HUDEP-2 (cell line): ENCODE data around the gene LRRC75B.

Experiments used
- DNase-seq, 76 experiments: peaks; one replicate each; lab custom pipeline; 2025; ENCODE audit not compliant: unreplicated experiment in 76 of 76; lab: John Stamatoyannopoulos, UW

Gene LRRC75B

DNA sequence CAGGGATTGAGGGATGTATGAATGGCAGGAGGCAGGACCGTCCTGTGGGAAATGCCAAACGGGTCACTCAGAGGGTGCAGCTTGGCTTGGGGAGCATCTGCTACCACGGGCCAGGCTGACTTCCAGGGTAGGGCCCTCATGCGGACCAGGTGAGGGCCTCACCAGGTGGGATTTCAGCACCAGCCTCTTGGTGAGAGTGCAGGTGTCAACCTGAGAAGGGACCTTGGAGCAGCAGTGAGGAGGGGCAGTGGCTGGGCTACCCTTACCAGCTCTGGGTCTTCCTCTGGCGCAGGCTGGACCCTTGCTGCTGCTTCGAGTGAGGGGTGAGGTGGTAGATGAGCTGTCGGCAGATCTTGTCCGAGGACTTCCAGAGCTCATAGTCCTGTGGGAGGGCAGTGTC, 4.9 kb downstream of the LRRC75B start:
- DNase-seq = no peak

DNA sequence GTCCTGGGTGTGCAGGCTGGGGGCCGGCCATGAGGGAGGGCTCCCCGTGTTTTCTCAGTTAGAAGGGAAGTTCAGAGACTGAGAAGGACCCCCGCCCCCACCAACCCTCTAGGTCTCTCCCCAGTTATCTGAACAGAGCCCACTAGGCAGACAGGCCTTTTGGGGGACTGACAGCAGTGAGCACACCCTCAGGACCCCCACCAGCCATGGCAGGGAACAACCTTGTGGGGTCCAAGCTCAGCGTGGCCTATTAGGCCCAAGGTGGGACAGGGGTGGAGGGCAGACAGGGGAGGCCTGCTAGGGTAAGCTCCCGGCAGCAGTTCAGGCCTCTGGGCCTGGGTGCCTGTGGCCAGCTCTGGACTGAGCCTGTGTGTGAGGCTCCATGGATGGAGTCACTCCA, 5.6 kb downstream of the LRRC75B start:
- no peak for DNase-seq

DNA sequence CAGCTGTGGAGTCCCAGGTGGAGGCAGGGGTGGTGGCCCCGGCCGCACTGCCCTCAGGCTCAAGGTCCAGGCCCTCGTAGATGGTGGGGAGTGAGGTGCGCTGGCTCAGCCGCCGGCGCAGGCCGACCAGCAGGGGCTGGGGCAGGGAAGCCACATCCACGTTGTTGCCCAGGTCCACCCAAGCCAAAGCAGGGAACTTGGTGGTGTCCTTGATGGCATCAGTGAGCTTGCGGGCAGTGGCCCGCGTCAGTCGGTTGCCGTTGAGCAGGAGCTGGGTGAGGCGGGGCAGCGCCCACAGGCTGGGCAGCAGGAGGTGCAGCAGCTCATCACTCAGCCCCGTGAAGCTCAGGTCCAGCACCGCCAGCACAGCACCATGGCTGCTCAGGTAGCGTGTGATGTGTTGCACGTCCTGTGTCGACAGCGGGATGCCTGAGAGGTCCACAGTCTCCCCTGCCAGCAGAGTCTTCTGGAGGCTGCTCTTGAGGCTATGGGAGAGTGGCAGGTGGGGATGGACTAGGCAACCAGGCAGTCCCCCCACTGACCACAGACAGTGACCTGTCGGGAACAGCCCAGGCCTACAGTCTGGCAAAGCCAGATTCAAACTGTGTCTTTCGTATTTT, 6.8 kb downstream of the LRRC75B start:
- DNase-seq = no peak

DNA sequence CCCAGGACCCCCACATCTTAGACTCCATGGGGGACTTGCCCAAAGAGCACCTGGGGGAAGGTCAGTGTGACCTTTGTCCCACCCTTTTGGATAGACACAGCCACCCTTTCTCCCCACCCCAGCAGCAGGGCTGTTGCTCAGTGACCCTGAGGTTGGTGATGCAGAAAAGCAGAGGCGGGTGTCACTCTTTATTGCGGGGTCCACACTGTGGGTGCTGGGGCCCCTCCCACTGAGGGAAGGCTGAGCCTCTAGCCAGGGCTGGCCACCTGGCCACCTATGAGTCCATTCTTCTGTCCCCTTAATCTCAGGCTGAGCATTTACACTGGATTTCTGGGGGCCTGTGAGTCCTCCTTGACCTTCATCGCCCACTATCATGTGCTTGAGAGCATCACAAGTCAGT, 7.4 kb downstream of the LRRC75B start:
- DNase-seq = no peak

DNA sequence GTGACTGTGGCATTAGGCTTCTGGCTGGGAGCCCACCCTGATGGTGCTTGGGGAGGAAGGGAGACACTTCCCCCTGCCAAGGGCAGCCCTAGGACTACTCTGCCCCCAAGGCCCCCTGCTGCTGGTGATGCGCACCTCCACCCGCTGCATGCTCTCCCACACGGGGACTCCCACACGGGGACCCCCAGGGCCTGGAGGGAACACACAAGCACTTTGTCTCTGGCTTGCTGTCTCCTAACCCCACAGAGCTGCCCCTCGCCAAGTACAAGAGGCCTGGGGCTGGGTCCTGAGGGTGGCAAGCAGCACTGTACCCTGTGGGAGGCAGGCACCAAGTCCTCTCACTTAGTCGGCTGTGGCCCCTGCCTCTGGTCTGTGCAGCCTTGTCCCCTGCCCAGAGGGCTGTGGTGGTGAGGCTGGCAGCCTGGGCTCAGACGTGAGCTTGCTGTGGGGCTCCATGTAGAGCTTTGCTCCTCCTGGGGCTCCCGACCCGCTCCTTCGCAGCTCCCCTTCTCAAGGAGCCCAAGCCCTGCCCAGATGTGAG, 7.9 kb downstream of the LRRC75B start:
- no peak for DNase-seq

DNA sequence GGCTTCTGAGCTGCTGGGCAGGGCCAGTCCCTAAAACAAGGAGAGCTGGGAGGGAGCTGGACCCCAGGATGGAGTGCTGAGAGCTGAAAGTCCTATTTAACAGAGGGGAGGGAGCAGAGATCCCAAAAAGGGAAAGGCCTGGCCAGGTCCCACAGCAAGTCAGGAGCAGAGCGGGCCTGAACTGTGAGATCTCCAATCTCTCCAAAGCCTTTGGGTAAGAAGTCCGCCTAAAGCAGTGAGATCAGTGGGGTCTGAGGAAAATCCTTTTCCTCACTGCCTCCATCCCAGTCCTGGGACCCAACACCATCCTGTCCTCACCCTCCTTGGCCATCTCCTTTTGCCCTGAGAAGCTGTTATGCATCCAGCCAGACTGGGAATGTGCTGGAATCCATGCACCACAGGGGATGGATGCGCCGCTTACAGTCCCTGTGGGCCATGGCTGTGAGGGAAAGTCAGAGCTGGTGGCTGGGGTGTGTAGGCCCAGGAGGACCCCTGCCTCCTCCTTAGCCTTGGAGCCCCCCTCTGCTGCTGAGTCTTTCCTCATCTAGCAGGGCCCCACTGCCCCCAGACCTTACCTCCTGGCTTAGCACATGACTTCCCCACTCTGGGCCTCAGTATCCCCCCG, 8.6 kb downstream of the LRRC75B start:
- DNase-seq = no peak

DNA sequence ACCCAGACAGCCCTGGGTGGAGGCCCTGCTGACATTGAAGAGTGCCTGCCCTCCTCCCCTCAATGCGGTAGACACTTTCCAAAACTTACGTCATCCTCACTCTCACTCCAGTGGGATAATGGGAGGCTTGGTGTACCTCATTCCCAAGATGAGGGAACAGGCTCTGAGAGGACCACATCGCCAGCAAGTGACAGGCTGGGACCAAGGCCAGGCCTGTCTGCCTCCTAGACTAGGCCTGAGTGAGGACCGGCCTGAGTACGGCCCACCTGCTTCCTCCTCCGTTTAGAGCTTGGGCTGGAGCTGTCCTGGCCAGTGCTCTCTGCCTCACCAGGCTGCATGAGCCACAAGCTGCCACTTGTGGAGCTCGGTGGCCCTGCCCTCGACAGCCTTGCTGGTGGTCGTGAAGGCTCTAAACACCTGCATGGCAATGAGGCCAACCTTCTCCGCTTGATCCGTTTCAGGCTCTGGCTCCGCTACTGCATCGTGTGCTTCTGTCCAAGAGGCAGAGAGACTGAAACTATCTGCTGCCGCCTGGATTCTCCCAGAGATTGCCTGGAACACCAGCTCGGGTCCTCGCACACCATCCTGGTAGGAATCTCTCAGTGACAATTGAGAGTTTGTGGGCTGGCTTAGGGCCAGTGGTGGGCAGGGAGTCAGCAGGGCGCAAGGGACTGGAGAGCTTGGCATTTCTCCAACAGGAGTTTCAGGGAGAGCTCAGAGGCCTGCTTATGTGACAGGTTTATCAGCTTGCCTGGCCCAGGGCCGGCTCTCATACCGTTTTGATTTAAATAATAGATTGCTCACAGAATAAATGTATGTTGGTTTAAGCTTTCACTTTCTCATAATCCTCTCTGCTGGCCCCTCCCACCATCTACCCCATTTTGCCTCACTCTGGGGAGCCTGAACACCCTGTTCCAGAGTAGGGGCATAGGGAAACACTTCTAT, 9.4 kb downstream of the LRRC75B start:
- peak in 2 of 76 experiments; percentile 19 to 22 for DNase-seq

DNA sequence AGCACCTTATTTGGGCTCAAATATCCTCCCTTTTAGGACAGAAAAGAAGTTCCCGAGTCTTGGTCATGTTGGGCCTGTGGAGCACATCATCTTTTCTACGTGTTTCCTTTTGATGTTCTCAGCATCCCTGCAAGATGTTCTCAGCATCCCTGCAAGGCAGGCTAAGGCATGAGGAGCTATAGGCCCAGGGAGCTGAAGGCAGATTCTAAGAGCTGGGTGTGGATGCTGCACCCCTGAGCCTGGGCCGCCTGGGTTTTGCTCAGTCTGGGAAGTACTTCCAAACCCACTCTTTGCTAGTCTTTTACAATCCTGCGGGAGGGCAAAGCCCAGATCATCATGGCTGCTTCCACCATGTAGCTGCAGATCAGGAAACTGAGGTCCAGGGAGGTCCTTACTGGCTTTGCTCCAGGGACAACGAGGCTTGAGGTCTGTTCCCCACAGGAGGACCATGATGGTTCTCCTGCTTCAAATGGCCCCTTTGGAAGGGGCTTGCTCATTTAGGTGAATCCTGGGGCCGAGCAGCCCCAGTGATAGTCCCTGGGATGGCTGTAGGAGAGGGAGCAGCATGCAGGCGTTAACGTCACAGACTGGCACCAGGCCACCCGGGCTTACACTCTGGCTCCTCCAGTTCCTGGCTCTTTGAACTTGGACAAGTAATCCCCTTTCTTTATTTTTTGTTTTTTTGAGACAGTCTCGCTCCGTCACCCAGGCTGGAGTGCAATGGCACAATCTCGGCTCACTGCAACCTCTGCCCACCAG, 10.6 kb downstream of the LRRC75B start:
- no peak for DNase-seq

DNA sequence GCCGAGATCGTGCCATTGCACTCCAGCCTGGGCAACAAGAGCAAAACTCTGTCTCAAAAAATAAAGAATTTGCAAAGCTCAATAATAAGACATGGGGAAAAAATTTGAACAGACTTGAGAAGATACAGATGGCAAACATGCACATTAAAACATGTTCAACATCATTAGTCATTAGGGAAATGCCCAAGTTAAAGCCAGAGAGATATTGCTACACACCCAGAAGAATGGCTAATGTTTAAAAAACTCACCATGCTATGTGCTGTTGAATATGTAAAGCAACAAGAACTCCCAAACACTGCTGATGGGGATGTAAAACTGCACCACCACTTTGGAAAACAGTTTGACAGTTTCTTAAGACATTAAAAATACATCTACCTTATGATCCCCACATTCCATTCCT, 12.6 kb downstream of the LRRC75B start:
- no peak for DNase-seq

DNA sequence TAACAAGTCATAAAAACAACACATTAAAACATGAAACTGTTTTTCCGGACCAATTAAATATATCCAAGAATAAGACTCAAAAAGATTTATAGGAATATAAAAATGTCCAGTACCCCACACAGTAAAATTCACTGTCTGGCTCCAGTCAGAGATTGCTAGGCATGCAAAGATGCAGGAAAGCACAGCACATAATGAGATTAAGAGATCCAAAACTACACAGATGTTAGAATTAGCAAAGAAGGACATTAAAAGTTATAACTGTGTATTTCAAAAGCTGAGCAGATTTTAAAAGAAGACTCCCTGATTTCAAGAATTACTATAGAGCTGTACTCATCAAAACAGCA, 13.6 kb downstream of the LRRC75B start:
- DNase-seq = no peak

DNA sequence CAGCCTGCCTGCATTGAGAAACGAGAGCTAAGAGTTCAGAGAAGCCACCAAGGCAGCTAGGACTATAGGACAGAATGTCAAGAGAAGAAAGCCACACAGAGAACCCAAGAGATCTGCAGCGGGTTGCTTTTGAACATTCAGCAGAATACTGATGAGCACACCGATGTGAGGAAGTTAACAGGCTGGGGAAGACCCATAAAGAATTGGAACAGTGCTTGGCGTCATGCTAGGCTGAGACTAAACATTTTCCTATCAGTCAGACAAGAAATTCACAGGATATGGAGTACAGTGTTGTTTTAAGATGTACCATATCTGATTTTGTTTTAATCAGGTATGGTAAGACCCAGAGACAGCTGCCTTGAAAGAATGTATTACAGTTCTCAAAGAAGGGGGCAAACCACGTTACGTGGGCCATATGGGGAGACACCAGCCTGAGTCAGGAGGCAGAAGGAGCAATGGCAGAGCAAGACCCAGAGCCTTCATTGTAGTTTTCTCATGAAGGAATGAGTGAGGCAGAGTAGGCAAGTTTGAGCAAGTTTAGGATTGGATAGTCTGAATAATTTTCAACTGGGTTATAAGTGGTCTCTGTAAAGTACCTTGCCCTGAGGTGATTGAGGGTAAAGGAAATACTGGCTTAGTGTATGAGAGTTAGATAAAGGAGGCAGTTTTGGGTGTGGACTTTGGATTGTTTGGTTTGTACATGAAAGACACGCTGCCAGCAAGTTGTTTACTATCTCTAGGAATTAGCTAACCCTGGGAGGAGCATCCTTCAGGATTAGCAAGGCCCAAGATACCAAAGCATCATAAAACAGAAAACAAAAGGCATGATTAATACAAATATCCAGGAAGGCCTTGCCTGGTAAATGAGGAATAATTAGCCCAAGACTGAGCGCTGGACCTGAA, 14.3 kb downstream of the LRRC75B start:
- DNase-seq = no peak

DNA sequence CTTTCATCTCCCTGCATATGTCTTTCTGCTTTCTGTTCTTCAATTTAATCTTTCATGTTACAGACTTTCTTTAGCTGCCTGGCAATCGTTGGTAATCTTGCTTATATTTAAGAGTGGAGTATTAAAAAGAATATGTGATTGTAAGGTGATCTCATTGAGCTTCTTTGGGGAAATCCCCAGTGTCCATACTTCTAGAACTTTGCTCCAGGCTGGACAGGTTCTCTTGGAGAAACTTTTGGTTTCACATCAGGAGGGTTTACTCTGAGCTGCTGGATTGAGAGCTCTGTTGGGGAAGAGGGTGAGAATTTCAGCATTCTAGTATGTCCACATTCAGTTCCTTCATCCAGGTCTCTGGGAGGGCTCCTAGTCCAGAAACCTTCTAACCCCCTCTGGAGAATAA, 16.1 kb downstream of the LRRC75B start:
- no peak for DNase-seq

DNA sequence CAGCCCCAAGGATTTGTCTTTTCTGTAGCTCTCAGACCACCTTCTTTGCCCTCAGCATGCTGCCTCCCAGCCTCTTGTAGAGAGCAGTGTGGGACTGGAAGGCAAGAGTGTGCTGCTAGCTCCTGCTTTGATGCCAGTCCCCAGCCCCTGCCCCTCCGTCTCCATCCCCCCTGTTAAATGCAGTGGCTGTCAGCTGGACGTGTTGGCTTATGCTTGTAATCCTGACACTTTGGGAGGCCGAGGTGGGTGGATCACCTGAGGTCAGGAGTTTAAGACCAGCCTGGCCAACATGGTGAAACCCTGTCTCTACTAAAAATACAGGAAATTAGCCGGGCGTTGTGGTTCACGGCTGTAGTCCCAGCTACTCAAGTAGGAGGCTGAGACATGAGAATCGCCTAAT, 21.6 kb downstream of the LRRC75B start:
- DNase-seq = no peak

DNA sequence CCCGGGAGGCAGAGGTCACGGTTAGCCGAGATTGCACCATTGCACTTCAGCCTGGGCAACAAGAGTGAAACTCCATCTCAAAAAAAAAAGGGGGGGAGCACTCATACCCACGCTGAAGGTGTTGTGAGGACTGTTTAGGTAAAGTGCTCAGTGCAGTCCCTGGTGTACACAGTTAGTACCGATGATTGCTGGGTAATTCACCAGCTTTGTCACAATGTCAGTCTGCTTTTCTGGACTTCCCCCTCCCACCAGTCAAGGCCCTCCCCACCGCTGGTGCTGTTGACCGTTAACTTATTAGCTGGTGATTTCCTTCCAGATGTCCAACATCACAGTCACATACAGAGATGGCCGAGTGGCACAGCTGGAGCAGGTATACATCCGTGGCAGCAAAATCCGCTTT, 25.2 kb downstream of the LRRC75B start:
- no peak for DNase-seq

DNA sequence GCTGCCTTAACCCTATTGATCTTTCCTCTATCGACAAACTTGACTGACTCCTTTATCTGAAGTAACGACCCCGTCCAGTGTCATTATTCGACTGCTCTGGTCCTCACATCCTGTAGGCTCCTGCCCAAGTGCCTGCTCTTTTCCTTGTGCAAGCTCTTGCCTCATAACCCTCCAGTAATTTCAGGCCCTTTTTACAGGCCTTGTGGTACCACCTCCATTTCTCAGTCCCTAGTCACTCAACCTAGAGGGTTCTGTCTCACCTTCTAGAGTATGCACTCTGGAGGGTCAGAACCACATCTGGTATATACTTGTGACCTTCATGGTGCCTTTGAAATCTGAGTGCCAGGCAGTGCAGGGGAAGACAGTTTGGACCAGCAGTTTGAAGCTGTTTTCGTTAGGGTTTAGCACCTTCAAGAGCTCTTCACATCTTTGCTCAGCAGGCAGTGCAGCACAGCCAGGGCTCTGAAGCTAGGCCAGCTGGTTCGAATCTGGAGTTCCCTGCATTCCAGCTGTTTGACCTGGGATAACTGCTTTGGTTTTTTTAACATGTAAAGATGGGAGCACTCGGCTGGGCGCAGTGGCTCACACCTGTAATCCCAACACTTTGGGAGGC, 25.9 kb downstream of the LRRC75B start:
- DNase-seq = no peak

DNA sequence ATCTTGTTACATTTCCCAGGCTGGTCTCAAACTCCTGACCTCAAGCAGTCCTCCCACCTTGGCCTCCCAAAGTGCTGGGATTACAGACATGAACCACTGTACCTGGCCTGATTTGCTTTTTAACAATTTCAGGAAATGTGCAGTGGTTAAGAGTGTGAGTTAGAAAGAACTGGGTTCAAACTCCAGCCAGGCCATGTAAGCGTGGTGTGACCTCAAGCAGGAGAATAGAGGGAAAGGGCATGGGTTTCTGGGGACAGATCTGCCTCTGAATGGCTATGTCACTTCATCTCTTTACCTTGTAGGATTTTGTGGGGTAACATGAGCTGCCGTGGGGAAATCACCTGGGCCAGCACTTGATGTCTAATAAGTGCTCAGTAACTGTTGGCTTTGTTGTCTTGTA, 27.8 kb downstream of the LRRC75B start:
- no peak for DNase-seq

DNA sequence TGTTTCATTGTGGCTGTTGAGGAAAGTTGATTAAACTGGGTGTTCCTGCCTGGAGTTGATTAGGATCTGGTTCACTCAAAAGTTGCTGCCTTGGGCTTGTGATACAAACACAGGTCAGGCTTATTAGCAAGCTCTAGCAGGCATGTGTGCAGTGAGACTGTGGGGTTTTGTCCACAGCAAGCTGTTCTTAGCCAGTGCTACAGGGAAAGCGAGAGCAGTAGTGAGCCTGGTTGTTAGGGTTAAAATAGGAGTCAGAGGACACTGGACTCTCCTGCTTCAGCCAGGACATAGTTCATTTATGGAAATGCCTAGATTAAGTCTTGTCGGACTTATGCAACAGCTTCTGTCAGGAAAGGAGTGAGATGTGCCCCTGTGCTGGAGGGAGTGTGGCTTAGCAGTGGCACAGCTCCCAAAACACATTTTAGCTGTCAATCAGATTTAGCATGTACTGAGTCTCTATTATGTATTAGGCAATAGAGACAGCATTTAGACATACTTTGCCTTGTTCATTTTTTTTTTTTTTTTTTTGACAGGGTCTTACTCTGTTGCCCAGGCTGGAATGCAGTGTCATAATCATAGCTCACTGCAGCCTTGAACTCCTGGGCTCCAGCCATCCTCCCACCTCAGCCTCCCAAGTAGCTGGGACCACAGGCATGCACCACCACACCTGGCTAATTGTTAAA, 28.4 kb downstream of the LRRC75B start:
- peak in 5 of 76 experiments; percentile 8 to 16 (median 9) for DNase-seq

DNA sequence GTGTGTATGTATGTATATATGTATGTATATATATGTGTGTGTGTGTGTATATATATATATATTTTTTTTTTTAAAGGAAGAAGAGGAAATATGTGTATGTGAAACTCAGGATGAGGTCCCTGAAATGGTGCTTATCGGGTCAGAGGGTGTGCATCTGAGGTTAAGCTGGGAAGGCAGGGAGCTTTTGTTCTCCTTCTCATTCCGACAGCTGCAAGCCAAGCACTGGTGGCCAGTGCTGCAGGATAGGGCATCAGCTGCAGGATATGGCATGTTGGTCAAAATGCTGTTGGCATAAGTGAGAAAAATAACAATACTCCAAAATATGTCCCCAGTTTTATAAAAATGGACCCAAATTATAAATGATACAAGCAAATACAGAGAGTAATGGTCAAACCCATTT, 29.6 kb downstream of the LRRC75B start:
- no peak for DNase-seq

DNA sequence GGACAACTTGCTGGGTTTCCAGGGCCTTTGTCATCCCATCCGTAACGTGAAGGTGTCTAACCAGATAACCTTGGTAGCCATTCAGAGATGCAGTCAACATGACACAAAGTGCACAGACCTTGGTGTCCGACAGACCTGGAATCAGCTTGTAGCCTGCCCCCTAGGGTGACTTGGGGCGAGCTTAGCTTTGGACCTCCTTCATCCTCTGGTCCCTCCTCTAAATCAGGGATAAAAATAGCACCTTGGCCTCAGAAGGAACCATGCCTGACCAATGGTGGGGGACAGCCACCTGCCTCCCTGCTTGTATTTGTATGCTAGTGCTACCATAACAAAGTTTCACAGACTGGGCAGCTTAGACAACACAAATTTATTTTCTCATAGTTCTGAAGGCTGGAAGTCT, 33.4 kb downstream of the LRRC75B start:
- DNase-seq = no peak
